Dedifferentiated amniotic fluid mesenchymal stem cell (primary cell): ENCODE data around the gene CHRNA5.
A peak's percentile ranks its signal among the peaks of the same experiment; 100 is the strongest.
"Not testable (repeated sequence)": the region's sequence is repeated elsewhere in the genome, so short reads cannot be mapped to it uniquely, and the experiment has no call there.

Experiments used
- DNase-seq: peaks from one replicate; pipeline ENCODE4 v3.0.0-alpha.2; 2016; ENCODE audit errors: extremely low spot score

Gene CHRNA5

DNA sequence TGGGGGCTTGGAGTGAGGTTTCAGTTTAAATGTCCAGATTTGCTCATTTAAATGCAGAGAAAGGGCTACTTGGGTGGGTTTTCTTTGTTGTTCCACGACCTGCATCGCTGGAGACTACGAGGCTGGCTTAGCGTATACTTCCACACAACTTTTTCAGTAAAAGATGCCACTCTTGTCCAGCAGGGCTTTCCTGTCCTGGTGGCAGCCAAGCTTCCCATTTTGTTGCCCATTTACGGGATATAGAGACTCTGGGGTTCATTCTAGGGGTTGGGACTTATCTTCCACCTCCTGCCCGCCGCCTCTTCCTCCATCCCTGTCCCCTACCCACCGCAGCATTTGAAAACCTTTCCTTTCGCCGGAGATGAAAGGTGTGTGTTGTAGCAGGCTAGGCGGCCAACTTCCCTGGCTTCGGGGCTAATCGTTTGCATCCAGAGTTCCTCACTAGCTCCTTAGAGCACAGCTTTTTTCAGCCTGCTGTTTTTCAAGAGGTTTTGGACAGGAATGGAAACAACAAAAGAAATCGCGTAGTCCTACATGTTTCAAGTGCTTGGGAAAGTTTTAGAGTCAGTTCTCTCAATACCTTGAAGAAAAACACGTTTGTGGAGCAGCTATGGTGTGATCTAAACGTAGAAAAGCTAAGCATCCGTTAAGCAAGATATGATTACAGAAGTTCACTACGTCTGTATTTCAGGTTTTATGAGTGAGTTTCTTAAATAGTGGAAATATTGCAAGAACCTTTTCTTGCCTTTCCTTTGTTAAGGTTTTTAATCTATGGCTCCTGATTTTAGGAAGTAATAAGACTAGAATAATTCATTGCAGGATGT, 843 bp downstream of the CHRNA5 start:
- DNase-seq = no peak

DNA sequence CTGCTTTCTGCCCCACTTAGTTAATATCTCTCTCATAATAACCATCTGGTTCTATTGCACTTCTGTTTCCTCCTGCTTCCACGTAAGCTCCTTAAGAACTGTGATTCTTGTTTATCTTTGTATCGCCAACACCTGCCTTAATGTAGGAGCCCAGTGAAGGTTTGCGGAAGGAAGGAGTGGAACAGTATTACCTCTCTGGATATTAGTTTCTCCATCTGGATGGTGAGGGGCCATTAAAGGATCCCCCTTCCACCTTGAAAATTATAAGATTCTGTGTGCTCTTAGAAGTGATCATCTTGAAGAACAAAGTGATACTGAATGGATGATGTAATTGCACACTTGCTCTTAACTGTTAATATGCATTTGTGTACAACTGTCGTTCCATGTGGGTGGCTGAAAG, 2.2 kb downstream of the CHRNA5 start:
- no peak for DNase-seq

DNA sequence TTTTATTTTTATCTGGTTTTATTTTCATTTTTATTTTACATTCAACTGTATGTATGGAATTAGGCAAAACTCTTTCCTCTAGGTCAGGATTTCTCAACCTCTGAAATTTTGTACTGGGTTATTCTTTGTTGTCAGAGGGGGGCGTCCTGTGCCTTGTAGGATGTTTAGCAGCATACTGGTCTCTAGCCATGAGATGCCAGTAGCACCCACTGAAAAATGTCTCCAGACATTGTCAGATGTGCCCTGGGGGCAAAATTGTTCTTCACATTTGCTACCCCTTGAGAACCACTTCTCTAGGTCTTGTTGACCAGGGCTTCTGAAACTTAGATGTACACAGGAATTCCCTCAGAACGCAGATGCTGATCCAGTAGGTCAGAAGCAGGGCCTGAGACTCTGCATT, 5.4 kb downstream of the CHRNA5 start:
- DNase-seq = no peak

DNA sequence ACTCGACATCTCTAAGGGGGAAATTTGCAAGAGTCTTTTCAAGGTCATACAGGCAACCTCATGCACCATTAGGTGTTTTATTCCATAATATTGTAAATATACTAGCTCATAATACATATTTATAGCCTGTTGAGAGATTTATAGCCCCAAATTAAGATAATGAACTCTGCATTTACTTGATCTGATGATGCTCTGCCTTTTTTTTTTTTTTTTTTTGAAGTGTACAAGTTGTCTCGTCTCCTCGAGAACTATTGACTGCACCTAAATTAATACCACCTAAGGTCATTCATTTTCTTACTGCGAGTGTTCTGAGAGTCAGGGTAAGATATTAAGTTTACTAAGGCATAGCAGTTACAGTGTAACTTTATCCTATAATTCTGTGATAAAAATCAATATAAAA, 6.1 kb downstream of the CHRNA5 start:
- DNase-seq = no peak

DNA sequence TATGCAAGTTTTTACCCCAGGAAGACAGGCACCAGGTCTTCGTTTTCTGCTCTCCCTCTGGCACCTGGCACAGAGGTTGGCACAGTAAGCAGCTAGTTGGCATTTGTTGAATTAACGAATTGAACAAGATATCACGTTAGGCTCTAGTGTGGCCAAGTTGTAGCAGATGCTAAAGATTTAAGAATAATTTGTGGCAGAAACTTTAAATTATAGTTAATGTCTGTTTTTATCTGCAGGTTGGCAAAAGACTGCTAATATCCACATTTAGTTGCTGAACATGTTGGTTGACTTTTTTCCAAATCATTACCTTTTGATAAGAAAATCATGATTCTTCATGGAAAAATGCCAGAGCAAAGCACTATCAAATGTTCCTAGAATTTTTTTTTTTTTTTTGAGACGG, 8.1 kb downstream of the CHRNA5 start:
- no peak for DNase-seq

DNA sequence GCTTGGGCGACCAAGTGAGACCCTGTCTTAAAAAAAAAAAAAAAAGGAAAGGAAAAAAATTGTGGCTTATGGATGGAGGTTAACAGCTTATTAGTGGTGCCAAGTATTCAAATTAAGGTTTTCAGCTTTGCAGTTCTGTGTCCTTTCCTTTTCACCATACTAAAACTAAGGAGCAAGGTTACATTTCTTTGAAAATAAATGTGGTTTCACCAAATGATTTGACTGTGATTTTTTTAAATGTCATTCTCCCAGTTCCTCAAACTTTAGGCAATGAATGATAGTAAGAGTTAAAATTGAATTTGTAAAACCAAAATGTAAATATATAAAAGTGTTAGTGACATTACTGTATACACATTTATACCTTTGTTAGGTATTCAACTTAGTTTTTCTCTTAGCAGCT, 9.6 kb downstream of the CHRNA5 start:
- DNase-seq = no peak

DNA sequence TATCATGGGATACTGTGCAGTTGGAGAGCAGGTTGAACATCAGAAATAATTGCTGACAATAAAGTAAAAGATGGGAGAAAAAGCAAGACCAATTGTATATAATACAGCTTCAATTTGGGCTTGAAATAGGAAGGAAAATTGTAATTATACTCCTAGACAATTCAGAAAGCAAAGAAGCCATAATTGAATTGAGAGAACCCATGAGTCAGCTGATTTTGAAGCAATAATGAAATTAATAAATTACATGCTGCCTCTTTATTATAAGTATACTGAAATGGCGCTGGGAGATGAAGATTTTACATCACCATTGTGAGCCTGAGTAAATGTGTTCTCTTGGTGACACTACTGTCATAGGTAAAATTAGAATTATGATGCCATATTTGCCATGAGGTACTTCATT, 32.3 kb downstream of the CHRNA5 start:
- no peak for DNase-seq

DNA sequence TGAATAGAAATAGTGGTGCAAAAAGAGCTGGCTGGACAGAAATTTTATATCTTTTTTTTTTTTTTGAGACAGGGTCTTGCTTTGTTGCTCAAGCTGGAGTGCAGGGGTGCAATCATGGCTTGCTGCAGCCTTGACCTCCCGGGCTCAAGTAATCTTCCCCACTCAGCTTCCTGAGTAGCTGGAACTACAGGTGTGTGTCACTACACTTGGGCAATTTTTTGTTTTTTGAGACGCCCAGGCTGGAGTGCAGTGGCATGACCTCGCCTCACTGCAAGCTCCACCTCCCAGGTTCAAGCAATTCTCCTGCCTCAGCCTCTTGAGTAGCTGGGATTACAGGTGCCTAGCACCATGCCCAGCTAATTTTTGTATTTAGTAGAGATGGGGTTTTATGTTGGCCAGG, 33.0 kb downstream of the CHRNA5 start:
- no peak for DNase-seq

DNA sequence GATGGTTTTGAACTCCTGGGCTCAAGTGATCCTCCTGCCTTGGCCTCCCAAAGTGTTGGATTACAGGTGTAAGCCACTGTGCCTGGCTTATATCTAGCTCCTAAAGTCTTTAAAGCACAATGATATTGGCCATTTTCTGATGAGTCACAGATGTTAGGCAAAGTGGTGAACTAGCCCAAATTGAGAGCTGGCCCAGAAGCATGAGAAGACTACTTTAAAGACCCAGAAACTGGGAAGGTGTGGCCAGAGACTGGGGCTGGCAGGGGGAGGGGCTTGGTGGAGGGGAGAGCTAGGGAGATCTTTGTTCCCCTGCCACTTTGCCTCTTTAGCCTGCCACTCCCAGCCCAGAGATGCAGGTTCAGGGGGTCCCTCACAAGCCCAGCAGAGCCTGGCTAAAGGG, 33.9 kb downstream of the CHRNA5 start:
- no peak for DNase-seq

DNA sequence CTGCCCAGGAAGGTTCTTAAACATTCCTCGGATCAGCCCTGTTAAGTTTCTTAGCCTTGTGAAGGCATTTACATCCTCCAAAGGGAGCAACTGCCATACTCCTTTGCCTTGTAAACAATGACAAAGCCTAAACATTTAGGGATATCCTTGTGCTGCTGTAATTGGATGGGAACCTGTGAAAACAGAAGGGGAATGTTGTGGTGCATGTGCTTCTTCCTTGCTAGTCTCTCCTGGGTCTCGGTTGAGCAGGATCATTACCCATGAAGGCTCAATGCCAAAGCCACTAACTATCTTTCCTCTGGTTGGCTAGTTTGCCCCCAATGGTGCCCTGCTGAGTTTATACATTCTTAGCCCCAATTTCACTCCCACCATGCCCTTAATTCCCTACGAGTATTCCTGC, 38.1 kb downstream of the CHRNA5 start:
- DNase-seq = no peak

DNA sequence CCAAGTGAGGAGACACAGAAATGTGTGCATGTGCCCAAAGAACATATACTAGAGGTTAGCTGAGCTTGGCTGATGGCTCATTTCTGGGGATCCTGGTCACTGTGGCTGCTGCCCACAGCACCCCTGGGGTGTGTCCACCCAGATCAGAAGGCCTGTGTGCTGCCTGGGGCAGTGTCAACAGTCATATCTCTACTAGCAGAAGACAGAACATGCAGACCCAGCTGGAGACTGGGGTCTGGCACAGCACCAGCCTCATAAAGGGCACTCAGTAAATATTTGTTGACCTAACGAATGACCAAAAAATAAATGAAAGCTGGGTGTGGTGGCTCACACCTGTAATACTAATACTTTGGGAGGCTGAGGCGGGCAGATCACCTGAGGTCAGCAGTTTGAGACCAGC, 39.1 kb downstream of the CHRNA5 start:
- DNase-seq = no peak

DNA sequence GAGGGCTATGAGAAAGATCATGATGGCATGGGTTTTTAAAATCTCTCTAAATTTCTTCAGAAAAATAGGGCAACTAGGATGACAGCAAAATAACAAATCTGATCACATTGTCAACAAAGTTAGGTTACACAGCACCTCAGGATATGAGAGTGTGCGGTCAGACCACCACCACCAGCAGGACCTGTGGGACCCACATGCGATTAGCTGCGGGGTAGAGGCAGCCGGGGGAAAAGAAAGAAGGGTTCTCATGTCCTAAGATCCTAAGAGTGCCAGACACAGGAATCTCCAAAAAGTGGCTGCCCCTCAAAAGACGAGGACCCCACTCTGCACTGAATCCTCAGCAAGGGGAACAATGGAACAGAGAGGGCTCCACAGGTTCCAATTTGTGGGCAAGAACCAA, 39.9 kb downstream of the CHRNA5 start:
- no peak for DNase-seq

DNA sequence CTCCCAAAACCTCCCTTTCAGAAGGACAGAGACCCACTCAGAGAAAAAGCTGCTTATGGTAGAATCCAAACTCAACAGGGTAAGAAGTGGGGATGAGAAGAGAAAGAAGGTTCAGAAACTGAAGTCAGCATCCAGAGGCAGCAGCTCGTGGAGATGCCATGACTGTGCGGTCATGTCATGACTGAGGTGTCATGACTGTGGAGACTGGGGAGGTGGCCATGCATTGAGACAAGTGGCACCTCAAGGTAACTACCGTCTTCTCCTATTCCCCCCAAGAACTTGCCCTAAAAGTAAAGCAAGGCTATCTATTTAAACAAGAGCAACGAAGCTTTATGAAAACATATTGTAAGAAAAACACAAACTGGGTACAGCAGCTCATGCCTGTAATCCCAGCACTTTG, 40.4 kb downstream of the CHRNA5 start:
- no peak for DNase-seq

DNA sequence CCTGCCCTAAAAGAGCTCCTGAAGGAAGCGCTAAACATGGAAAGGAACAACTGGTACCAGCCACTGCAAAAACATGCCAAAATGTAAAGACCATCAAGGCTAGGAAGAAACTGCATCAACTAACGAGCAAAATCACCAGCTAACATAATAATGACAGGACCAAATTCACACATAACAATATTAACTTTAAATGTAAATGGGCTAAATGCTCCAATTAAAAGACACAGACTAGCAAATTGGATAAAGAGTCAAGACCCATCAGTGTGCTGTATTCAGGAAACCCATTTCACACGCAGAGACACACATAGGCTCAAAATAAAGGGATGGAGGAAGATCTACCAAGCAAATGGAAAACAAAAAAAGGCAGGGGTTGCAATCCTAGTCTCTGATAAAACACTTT, 44.2 kb downstream of the CHRNA5 start:
- DNase-seq = not testable (repeated sequence)

DNA sequence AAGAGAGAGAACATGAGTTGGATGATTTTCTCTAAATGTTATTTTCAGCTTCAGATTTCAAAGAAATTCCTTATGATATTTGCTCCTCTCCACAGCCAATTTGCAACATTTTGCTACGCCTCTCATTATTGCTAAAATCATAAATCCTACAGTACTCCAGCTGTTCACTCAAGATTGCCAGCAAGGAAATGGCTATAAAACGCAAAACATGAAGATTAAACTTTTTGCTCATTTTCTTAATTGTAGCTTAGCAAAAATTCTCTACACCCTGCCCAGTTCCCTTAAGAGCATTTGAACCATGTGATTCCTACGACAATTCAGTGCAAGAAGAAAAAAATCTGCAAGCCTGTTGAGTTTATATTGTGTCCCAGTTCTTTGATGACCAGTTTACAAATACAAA, 48.7 kb downstream of the CHRNA5 start:
- DNase-seq = no peak

DNA sequence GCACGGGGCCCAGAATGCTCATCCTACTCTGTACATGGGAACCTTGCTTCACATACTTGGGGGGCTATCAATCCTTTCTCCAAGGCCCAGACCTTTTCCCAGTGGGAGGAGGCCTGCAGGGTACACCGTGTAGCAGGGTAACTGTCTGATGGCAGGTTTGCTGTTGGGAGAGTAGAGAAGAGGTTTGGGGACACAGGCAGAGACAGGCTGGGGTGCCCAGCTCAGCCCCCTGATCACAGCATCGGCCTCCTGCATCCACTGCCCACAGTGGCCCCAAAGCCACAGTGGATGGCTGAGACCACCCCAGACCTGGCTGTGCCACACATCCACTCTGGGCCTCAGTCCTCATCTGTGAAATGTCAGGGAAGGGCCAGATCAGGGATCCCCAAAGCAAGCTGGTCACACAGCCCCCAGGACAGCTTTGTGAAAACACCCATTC, 49.9 kb downstream of the CHRNA5 start:
- no peak for DNase-seq

DNA sequence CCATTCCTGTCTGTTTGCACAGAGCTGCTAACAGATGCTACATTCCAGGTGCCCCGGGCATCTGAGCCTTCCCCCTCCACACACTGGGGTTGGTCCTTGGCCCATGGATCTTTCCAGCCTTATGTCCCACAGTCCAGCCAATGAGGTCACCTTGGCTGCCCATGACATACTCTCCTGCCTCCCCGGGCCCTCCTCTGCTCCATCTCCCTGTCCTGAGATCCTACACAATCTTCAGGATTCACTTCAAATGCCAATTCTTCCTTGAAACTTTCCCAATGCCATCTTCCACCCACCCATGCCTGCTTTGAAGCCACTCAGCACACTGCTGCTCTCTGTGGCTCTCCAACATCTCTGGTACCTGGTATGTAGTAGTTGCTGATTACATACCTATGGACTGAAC, 51.2 kb downstream of the CHRNA5 start:
- DNase-seq = no peak

DNA sequence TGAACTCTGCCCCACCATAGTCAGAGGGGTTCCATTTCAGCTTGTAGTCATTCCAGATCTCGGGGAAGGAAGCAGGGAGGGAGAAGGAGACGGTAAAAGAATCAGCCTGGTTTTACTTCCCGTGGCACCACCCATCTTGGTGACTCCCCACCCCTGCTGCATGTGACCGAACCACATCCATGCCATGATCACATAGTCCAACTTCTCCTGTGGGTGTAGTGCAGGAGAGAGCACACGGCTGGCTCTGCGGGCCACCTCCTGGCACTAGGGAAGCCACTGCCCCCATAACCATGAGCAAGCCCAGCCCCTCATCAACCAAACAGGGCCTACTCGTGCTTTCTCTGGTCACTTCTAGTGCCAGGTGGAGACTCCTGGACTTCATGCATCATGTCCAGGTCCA, 51.8 kb downstream of the CHRNA5 start:
- no peak for DNase-seq

DNA sequence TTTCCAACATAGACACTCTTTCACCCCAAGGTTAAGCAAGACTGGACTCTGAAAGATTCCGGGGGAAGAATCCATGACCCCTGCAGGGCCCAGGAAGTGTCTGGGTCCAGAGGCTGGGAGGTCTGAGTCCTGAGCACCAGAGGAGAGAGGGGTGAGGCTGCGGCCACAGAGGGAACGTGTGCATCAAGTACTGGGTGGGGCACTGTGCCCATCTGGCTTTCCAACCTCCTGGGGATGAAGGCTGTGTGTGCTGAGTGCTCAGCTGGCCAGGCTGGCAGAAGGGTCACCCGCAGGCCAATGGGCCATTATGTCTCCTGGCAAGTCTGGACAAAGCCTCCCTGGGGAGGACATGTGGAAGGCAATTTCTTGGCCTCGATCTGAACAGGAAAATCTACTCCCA, 52.2 kb downstream of the CHRNA5 start:
- DNase-seq = no peak

DNA sequence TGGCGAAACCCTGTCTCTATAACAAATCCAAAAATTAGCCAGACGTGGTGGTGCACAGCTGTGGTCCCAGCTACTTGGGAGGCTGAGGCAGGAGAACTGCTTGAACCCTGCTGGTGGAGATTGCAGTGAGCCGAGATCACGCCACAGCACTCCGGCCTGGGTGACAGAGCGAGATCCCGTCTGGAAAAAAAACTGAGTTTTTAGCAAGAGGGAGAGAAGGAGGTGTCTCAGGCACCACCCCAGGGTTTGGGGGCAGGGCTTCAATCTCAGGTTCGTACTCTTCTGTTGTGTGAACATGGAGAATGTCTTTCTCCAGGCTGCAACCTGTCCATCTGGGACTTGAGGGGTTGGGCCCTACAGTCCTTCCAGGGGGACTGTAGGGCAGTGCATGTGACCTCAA, 52.7 kb downstream of the CHRNA5 start:
- DNase-seq = no peak

DNA sequence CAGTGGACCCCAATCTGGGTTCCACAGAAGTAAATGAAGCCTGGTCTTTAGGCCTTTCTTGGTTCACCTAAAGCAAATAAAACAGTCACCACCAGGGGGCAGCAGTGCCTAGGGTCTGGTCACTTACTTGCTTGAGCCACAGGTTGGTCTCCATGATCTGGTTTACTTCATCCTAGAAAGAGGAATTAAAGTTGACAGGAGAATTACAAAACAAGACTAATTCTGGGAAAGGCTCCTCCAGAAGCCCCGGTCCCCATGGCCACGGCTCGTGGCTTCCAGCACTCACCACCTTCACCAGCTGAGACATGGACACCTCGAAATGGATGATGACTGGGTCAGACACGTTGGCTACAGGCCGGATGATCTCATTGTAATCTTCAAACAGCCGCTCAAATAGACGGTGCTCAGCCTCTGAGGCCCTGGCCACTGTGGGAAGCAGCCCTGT, 53.2 kb downstream of the CHRNA5 start:
- DNase-seq = peak; percentile 99

DNA sequence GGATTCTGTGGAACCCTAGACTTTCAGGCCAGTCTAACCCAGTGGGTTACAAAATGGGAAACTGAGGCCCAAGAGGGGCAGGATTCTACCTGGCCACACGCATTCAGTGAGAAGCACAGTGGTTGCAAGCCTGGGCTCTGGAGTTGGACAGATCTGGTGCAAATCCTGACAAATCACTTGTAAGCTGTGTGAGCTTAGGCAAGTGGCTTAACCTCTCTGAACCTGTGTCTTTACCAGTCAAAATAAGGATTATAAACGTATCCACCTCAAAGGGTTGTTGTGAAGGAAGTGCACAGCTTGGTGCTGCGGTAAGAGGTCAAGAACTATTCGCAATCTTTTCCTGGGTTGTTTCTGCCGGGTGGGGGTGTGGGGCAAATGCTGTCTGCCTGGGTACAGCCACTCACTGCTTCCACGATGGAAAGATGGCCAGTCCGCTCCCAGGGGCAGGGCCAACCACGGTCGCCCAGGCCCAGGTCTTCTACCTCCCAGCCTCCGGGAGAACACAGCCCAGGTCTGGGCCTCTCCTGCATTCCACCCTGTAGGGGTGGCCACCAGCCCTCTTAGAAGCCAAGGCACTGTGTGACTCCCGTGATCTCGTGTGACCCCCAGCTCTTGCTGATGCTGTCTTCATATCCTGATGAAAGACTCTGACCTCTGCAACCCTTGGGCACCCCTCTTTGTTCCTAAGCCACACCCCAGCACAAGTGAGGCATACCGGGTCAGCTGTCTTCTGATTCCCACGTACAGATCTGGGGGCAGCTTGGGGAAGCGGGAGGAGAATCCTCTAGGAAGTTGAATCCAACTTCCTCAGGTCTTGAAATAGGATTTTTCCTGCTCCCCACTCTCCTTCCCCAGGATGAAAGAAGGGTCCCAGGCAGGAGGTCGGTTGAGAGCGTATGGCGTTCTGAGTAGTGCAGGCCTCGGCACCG, 54.0 kb downstream of the CHRNA5 start:
- no peak for DNase-seq

DNA sequence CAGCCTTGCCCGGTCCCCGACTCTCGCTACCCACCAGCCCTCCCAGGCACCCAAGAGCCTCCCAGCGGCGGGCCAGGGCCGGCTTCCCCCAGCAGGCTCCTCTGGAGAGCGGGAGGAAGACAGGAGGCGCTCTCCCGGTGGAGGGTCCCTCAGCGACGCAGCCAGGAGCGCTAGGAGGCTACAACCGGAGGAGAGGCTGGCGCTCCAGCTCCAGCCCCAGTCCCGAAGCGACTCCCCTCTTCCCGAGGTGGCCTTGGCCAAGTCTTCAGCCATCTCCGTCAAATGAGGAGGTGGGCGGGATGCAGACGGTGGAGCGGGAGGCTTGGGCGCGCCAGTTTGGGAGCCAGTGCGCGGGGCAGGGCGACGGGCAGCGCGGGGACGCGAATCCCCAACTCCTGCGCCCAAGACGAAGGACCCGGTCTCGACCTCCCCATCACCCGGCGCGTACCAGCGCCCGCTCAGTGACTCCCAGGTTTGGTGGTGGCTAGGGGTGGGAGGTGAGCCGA, 54.8 kb downstream of the CHRNA5 start:
- DNase-seq = no peak
